ENCODE results near the gene MRPS35.

- no peak for TF ChIP-seq CTCF (IDR thresholded peaks at IDR 0.05; ENCODE audit: low read length)
- no peak for TF ChIP-seq EZH2 (IDR thresholded peaks at IDR 0.05; ENCODE audit: borderline replicate concordance, low read length)
These were observed 25.4 kb upstream of the MRPS35 start for GRCh38 chr12:27685274-27685673.
